ENCODE results near the gene KRTAP6-2. TPM values are rescaled to one million over a fixed set of nuclear protein-coding genes. Genes with fewer than 3 reads are reported as not detected.

Gene KRTAP6-2
- total RNA-seq, 2 donors from 2014 or later, result not detected

DNA sequence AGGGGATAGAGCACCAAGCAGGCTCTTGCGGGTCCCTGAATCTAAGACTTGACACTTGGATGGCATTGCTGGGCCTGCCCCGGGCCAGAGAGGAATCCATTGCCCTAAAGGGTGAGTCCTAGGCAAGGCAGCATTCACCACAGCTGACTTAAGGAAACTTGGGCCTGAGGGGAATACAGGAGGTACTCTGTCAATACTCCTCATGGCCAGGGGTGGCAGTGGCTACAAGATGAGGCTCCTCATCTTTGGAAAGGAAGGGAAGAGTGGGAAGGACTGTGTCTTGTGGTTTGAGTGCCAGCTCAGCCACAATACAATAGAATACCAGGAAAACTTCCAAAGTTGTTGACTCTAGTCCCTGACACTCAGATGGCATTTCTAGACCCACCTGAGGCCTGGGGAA, 7.3 kb upstream of the KRTAP6-2 start:
- ATAC-seq (no peak), DNase-seq (no peak)
- Histone ChIP-seq H3K27ac (no peak overlapping the region), H3K4me1 (no peaks in the 10 kb centered on the region), H3K36me3 (replicated peaks in 1 of 2; ENCODE audit: insufficient read depth in 1 of 2, low read depth in 2 of 2) (no peaks in the 10 kb centered on the region), H3K9me3 (no peaks in the 10 kb centered on the region), H3K4me3 (no peak overlapping the region), H3K27me3 (no peaks in the 10 kb centered on the region)
- 86 to 88% methylated on average over 2 of the region's 2 CpGs for WGBS, 2 donors
- intact Hi-C loops (cut with DNase I), result no loop called here
- TF ChIP-seq, protein P1, sequence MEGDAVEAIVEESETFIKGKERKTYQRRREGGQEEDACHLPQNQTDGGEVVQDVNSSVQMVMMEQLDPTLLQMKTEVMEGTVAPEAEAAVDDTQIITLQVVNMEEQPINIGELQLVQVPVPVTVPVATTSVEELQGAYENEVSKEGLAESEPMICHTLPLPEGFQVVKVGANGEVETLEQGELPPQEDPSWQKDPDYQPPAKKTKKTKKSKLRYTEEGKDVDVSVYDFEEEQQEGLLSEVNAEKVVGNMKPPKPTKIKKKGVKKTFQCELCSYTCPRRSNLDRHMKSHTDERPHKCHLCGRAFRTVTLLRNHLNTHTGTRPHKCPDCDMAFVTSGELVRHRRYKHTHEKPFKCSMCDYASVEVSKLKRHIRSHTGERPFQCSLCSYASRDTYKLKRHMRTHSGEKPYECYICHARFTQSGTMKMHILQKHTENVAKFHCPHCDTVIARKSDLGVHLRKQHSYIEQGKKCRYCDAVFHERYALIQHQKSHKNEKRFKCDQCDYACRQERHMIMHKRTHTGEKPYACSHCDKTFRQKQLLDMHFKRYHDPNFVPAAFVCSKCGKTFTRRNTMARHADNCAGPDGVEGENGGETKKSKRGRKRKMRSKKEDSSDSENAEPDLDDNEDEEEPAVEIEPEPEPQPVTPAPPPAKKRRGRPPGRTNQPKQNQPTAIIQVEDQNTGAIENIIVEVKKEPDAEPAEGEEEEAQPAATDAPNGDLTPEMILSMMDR (IDR thresholded peaks at IDR 0.05), result no peak
- no peak for TF ChIP-seq POLR2A (IDR thresholded peaks at IDR 0.05)

DNA sequence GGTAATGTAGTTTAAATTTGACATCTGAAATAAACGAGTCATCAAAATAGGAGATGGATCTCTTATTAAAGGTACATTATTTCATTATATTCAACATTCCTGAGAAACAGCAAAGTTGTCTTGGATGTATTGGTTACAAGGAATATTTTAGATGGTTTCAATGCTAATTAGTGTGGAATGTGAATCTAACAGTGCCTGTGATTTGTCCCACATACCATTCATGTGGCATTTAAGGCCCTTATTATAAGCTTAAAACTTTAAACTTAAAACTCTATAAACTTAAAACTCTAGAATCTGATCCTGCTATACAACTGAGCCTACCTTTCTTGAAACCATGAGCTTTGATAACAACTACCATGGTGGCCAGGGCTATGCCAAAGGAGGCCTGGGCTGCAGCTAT, 2.1 kb upstream of the KRTAP6-2 start, which contains the start of gene KRTAP22-1:
Gene KRTAP22-1 (plus strand): TSS at position 301 of the 400 bp plus-strand sequence.
- no peak for ATAC-seq

DNA sequence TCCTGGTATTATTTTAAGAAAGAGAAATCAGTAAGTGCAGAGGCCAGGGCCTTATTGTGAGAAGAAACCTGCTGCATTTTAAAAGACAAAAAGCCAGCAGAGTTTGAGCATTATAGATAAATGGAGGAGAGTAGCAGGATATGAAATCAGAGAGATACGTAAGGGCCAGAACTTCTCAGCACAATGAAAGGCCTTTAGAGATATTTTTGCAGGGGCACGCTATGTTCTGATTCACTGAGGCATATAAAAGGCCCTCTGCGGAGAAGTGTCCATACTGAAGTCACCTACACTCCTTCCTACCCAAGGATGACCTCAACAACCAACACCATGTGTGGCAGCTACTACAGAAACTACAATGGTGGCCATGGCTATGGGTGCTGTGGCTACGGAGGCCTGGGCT, 6.6 kb downstream of the KRTAP6-2 start, which contains the start of gene KRTAP6-3:
Gene KRTAP6-3 (plus strand): TSS at position 301 of the 400 bp plus-strand sequence. CDS start 6 bp downstream, at position 307.
- no peaks in the 10 kb centered on the region for H3K9me3 ChIP-seq
- no peaks in the 10 kb centered on the region for H3K36me3 ChIP-seq (replicated peaks in 1 of 2; ENCODE audit: insufficient read depth in 1 of 2, low read depth in 2 of 2)
- no peak within 1 kb of the TSS for H3K4me3 ChIP-seq
- intact Hi-C loops (cut with DNase I), result no loop called here
- TF ChIP-seq POLR2A (IDR thresholded peaks at IDR 0.05), result no peak
- TF ChIP-seq, protein P1 (IDR thresholded peaks at IDR 0.05), result no peak
- WGBS, 2 donors, result 84 to 91% methylated on average over 4 of the region's 4 CpGs
- no peak for DNase-seq
- H3K4me1 ChIP-seq, result no peaks in the 10 kb centered on the region
- no peak within 1 kb of the TSS for H3K27ac ChIP-seq
- no peak for ATAC-seq
- H3K27me3 ChIP-seq, result no peaks in the 10 kb centered on the region

More for the DNA sequence above, 2.1 kb upstream of the KRTAP6-2 start, which contains the start of gene KRTAP22-1:
- H3K27me3 ChIP-seq, result no peaks in the 10 kb centered on the region
- no peaks in the 10 kb centered on the region for H3K4me1 ChIP-seq
- TF ChIP-seq, protein P1 (IDR thresholded peaks at IDR 0.05), result no peak
- intact Hi-C loops (cut with DNase I), result no loop called here
- no peak within 1 kb of the TSS for H3K27ac ChIP-seq
- H3K9me3 ChIP-seq, result no peaks in the 10 kb centered on the region
- no peak within 1 kb of the TSS for H3K4me3 ChIP-seq
- 0 to 41% methylated on average over 1 of the region's 1 CpG for WGBS, 2 donors
- no peak for DNase-seq
- no peaks in the 10 kb centered on the region for H3K36me3 ChIP-seq (replicated peaks in 1 of 2; ENCODE audit: insufficient read depth in 1 of 2, low read depth in 2 of 2)

DNA sequence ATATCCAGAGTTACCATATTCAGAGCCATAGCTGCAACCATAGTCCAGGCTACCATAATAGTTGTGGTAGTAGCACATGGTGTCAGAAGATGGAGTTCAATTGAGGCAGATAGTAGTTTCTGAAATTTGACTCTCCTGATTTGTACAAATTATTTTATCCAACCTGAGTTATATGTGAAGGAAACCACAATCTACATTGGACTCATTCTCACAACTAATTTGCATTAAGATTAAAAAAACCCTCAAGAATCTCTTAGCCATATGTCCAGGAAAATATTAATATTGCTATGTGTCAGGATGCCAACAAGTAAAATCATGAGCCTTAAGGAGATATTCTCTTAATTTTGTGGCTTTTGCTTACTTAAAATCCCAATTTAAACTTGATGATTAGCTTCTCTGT, 8.4 kb downstream of the KRTAP6-2 start, which contains the start of gene KRTAP22-2:
Gene KRTAP22-2 (minus strand): TSS at position 101 of the 400 bp plus-strand sequence.
- Histone ChIP-seq H3K4me3 (no peak within 1 kb of the TSS), H3K27me3 (no peaks in the 10 kb centered on the region), H3K9me3 (no peaks in the 10 kb centered on the region), H3K4me1 (no peaks in the 10 kb centered on the region), H3K36me3 (replicated peaks in 1 of 2; ENCODE audit: insufficient read depth in 1 of 2, low read depth in 2 of 2) (no peaks in the 10 kb centered on the region), H3K27ac (no peak within 1 kb of the TSS)
- ATAC-seq, result no peak
- TF ChIP-seq POLR2A (IDR thresholded peaks at IDR 0.05), result no peak
- TF ChIP-seq, protein P1 (IDR thresholded peaks at IDR 0.05), result no peak
- intact Hi-C loops (cut with DNase I), result no loop called here
- DNase-seq, result no peak

DNA sequence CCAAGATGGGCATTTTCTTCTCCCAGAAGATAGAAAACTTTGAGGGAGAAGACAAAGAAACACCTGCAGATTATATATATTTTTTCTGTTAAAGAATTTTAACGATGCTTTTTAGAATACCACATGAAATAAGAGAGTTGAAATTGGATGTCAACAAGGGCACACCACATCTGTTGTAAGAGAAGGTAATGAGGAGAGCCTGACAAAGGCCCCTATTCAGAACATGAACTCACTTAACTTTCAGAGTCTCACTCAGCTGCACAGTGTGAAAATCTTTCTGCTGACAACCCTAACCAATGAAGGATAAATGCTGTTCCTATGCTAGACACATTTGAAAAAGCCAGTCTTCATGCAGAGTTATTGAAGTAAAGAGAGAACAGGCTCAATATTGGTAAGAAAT, 15.8 kb downstream of the KRTAP6-2 start:
- intact Hi-C loops (cut with DNase I), result no loop called here

More for the DNA sequence above, 15.8 kb downstream of the KRTAP6-2 start:
- no peaks in the 10 kb centered on the region for H3K36me3 ChIP-seq (replicated peaks in 1 of 2; ENCODE audit: insufficient read depth in 1 of 2, low read depth in 2 of 2)
- 14 to 18% methylated on average over 1 of the region's 1 CpG for WGBS, 2 donors
- H3K4me1 ChIP-seq, result no peaks in the 10 kb centered on the region
- ATAC-seq (no peak), DNase-seq (no peak)
- no peaks in the 10 kb centered on the region for H3K9me3 ChIP-seq
- H3K27me3 ChIP-seq, result no peaks in the 10 kb centered on the region
- no peak overlapping the region for H3K27ac ChIP-seq
- TF ChIP-seq POLR2A (IDR thresholded peaks at IDR 0.05), result no peak
- TF ChIP-seq, protein P1 (IDR thresholded peaks at IDR 0.05), result no peak
- no peak overlapping the region for H3K4me3 ChIP-seq
